T-helper 22 cell (primary cell): ENCODE results near the gene DCBLD1.
"Not testable (repeated sequence)": the region's sequence is repeated elsewhere in the genome, so short reads cannot be mapped to it uniquely, and the experiment has no call there.

Experiments used
- DNase-seq: peaks from one replicate; pipeline ENCODE4 v3.0.0-alpha.2; 2020; ENCODE audit warnings: low read depth

The DCBLD1 gene

DNA sequence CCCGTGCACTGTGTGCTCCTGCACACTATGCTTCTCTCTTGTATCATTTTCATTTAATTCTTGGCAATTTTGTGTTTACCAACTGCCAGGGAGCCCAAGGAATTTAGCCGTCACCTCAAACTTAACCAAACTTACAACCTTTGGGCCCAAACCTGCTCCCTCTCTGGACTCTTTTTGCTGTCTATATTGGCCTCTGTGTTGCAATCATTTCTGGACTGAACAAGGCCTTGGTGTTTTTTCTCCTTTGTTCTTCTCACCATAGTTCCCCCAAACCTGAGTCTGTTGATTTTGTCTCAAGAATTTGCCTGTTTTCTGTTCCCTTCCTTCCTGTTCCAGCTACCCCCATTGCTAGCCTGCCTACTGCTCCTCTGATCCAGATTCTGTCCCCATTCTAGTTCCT lies 19.2 kb downstream of the DCBLD1 start:
- DNase-seq, result no peak

DNA sequence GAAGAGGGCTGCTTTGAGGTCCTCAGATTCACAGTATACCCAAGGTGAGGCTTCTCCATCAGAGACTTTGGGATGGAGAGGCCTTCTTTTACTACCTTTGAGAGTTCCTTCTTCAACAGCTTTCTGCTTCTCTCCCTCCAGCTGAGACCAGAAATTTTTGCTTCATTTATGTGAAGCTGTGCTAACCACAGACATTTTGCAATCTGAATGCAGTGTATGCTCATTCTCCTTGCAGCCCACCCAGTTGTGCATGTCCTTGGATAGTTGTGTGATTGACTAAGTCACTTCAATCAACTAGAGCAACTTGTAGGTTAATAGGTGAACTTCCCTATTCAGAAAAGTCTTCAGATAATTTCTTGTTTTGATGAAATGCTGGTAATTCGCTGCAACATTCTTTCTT lies 20.1 kb downstream of the DCBLD1 start:
- no peak for DNase-seq

DNA sequence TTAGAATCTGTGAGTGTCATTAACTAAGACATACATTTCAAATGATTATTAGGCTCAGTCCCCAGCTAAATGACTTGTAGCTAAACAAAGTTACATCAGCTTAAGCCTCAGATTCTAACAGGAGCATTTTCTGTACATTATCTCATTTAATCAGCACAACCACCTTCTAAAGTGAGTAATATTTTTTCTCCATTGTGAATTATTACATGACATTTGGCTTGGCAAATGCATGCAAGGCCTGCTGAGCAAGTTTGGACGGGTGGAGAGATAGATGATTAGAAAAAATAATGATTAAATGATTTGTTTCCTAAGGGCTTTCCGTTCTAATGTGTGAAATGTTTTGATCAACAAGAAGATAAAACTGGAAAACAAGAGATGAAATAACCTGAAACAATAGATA lies 20.7 kb downstream of the DCBLD1 start:
- no peak for DNase-seq

DNA sequence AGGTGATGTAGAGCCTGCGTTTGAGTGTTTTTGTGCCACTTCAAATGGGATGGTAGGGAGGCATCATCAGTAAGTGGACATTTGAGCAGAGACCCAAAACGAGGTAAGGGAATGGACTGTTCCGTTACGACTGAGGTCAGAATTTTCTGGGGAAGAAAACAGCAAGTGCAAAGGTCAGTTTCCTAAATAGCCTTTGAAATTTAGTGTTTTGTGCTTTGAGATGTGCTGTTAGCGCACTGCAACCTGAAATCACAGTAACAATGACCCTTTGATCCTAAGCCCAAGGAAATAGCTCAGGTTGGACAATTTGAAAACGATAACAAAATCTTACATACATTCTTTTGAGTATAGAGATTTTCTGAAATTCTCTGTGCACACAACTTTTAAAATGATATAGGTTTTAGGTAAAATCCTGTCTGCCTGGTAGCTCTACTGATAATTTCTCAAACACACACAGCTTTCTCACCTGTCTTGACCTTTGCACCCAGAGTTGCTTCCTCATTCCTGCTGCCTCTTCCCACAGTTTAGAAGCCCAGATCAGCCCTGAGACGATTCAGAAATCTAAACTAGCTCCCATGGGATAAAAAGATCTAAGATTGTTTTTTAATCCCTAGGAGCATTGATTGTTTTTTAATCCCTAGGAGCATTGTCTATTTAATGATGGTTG lies 22.1 kb downstream of the DCBLD1 start:
- DNase-seq, result no peak

DNA sequence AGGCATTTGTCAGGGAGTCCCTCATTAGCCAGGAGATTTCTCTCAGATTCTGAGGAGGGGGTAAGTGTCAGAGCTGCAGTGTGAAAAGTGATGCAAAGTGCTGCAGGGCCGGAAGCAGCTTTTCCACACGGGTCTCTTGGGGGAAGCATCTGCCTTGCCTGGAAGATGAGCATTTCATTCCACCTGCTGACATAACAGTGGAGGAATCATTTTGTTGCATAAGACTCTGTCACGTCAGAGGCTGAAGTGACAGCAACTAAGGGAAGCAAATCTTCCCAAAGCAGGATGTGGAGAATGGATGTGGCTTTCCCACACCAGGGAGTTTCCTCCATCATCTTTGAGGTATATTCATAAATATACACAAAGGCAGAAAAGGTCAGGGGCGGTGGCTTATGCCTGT lies 22.8 kb downstream of the DCBLD1 start:
- DNase-seq, result no peak

DNA sequence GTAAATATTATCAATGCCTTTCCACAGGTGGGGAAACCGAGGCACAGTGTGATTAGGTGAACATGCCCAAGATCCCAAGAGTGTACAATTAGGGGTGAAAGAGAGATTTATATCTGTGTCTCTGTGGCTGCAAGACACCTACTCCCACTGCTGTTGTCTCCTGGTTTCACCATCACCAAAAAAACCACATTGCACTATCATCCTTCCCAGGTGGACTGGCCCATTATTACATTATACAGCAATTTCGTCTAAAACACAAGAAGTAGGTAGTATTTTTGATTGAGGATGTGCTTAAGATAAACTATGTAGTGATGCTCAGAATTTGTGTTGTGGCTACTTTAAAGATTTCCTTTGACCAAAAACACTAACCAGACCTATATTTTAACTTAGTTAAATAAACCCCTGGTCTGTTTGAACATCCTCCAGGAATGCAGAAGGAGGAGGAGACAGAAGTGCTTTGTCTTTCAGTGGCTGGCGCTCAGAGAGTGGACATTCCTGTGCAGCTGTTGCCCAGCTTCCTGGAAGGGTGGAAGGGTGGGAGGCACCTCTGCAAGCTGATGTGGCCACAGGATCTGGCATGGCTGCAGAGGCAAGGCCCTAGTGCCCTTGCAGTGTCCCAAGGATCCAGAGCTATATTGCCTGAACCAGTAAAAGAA lies 23.8 kb downstream of the DCBLD1 start:
- no peak for DNase-seq

DNA sequence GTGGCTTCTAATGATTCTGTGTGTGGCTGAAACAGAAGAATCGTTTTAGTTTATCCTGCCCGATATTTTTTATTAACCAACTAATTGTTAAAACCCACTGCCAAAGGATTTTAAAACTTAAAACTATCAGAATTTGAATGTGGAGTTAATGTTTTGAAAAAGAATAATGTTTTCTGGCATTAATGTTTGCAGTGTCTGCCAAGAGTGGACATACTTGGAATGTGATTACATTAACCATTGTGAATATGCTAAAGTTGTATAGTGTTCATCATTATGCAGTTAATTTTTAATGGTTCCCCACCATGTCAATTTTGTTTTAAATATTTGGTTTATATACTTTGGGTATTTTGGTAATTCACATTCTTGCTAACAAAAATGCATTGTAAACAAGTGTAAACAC lies 24.4 kb downstream of the DCBLD1 start:
- DNase-seq, result no peak

DNA sequence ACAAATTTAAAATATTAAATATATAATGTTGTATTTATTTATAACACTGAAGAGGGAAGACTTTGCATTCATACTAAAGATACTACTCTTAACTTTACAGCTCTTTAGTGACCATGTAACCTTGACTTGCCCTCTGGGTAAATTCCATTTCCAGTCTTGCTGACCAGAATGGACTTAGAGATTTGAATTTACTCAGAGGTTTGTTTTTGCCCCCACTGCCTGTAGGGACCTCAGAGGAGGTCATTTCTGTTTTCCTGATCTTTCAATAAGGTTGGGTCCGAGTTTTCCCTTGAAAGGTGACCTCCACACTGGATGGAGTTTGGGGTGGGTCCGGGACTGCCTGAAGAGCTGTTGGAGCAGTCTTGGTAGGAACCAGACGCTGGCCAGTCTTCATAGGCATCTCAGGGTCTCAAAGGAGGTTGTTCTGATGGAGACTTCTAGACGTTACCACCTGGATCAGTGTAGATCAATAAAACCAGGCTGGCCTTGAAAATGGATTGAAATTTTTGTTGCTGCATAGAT lies 26.0 kb downstream of the DCBLD1 start:
- DNase-seq, result no peak

DNA sequence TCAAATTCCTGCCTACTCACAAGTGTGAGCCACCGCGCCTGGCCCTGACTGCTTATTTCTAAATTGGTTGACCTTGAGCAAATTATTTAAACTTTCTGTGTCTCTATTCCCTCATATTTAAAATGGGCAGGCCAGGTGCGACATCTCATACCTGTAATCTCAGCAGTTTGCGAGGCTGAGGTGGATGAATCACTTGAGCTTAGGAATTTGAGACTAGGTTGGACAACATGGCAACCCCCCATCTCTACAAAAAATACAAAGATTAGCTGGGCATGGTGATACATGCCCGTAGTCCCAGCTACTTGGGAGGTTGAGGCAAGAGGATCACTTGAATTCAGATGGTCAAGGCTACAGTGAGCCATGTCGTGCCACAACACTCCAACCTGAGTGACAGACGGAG lies 26.5 kb downstream of the DCBLD1 start:
- DNase-seq, result no peak

DNA sequence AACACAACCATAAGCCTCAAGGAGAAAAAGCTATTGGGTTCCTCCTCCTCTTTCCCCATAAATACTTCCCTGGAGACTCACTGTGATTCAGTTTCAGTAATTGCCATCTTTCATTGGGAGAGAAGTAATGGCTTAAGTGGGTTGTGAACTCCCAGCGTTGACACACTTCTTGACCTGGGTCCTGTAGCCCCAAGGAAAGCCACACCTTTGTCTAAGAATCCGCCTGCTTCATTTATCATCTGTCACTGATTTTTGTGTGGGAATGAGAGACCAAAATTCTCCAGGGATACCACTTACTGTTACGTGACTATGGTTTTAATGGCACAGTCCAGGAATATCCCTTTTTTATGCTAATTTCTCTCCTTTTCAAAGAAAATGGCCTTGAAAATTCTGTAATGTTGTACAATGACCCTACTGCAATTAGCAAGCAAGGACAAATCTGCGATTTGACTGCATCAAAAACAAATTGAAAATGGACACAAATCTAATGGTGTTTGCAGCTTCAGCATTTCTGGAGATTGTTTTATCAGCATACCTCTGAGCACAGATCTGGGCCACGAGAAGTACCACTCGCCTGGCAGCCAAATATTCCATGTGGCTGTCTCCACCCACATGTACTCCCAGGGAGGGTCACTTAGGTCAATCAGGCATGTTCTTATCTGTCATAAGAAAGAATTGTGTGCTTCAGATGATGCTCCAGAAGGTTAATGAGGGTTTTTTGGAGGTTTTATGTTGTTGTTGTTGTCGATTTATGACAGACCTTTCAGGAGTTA lies 29.8 kb downstream of the DCBLD1 start:
- no peak for DNase-seq

DNA sequence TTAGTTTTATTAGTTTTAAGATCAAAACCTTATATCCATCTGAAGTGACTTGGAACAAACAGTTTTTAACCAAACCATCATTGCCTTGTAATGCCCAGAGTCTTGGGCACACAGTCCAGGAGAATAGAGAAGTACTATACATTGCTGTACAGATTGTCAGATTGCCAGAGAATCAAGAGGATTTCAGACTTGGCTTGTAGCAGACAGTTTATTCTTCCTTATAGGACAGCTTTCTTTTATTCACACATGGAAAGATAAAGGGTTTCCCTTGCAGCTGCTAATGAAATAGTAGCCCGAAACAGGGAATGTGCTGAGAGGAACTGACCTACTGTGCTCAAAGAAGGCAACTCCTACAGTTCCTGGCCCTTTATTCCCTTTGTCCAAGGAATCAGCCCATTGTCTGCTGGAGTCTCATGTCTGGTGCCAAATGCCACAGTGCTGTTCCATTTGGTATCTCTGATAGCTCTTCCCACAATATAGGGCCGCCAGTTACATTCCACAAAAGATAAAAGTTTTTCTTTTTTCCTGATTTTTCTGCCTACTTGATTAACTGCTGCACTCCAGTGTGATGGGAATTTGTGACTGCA lies 30.6 kb downstream of the DCBLD1 start:
- DNase-seq, result no peak

DNA sequence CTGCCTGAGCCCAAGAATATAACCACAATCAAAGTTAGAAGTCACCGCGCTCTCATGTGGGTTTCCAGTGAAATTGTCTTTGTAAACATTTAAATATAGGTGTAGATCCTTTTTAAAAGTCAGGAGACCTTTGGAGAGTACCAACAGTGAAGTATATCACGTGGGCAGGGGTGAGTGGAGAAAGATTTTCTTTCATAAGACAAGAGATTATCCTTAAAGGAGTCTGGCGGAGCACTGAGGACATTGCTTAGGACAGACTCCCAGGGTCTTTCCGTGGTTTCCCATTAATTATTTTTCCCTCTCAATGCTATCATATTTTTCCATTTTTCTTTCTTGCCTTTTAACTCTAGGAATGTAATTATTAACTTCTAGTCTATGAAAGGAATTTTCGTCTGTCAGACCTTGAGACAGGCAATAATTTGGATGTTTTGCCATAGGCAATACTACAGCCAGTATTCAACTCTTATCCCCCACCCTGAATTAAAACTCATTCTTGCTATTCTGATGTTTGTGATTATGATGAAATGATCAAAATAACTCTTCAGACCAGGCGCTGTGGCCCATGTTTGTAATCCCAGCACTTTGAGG lies 31.4 kb downstream of the DCBLD1 start:
- DNase-seq, result no peak

DNA sequence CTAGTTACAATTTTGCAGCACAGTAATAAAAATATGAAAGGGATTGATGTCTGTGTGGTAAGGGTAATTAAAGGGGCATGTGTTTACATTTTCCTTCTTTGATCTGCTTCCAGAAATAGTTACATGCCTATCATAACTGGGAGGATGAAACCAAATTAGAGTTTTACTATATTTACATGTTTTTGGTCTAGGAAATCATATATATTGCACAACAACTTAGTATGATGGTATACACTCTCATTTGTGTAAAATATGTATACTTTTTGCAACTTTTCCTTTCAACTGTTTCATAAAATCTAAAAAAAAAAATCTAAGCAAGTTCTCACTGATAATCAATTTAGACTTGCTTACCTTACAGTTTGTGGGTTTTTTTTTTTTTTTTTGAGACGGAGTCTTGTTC lies 32.2 kb downstream of the DCBLD1 start:
- no peak for DNase-seq

DNA sequence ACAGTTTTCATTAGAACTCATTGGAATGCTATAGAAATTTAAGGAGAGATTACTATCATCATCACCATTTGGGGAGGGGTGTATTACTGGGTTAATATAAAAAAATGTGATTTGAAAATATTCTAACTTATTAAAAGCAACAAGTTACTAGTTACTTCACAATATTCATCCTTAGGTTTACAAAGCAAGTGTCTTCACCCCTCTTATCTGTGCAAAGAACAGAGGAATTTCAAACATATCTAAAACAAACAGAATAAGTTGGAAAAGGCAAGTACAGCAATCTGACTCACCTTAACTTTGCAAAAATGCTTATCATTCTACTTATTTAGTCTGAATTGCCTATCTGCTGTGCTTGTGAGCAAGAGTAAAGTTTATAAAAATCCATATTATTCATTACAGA lies 32.9 kb downstream of the DCBLD1 start:
- DNase-seq, result no peak

DNA sequence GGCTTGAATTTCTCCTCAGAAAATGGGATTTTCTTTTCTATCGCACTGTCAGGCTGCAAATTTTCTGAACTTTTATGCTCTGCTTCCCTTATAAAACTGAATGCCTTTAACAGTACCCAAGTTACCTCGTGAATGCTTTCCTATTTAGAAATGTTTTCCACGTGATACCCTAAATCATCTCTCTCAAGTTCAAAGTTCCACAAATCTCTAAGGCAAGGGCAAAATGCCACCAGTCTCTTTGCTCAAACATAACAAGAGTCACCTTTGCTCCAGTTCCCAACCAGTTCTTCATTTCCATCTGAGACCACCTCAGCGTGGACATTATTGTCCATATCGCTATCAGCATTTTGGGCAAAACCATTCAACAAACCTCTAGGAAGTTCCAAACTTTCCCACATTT lies 35.5 kb downstream of the DCBLD1 start:
- not testable (repeated sequence) for DNase-seq

DNA sequence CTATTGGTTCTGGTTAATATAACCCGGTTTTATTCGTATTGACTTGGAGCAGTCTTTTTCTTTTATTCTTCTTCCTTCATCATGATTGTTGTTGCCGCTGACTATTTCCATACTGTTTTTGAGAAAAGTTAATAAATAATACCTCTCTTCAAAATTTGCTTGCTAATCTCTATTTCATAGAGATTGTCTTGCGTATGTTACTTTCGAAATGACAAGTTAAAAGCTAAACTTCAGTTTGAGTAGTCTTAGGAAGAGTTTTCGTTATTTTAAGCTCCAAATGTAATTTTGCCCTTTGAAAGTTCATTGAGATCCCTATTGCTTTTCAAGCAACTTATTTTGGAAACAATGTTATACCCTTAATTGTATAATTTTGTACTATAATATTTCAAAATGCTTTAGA lies 36.4 kb downstream of the DCBLD1 start:
- DNase-seq, result no peak

DNA sequence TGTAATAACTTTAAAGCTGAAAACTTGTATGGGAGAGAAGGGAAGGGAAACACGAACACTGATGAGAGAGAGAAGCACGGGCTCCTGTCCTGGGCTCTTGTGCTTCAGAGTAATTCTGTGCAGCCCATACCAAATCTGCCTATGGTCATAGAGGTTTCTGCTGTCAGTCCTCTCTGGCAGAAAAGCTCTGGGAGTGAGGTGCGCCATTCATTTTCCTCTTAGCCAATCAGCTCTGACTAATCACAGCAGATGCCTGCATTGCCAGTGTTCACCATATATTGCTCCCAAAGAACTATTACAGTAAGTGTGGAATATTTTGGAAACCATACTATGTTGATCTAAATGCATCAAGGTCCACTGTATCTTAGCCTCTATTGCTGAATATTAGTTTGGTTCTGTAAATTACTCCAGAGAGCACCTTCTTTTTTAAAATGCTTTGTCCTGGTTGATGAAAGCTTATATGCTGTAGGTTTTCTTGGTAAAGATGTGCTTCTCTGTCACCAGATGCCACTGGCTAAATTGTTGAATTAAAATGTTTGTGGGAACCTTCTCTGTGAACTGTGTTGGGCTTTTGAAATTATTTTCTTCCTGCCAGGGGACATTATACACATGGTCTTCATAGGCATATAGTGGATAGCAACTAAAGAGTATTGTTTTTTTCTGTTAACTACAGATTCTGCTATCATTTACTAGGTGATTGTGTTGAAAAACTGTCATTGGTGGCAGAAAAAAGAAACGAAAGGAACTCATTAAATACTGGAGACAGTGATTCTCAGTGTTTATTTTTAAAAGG lies 38.3 kb downstream of the DCBLD1 start:
- DNase-seq, result no peak

DNA sequence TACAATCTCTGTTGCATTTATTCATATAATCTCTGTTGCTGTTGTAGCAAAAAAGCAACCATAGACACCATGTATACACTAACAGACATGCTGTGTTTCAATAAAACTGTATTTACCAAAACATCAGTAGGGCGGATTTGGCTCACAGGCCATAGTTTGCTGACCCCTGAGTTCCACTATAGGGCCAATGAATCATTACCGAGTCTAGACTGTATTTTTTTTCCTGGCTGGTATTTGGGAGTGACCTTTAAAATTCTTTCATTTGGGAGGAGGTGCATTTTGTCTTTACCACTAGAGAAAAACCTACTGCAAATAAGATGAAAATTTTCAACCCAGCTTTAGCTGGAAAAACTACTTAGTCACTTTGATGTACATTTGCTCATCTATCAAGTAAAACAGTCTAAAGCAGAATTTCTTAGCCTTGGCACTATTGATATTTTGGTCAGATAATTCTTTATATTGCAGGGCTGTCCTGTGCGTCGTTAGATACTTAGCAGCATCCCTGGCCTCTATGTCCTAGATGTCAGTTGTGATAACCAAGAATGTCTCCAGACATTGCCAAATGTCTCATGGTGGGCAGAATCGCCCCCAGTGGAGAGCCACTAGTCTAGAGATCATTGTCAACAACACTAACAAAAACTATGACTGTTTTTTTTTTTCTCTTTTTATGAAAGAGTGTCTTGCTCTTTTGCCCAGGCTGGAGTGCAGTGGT lies 39.5 kb downstream of the DCBLD1 start:
- no peak for DNase-seq

DNA sequence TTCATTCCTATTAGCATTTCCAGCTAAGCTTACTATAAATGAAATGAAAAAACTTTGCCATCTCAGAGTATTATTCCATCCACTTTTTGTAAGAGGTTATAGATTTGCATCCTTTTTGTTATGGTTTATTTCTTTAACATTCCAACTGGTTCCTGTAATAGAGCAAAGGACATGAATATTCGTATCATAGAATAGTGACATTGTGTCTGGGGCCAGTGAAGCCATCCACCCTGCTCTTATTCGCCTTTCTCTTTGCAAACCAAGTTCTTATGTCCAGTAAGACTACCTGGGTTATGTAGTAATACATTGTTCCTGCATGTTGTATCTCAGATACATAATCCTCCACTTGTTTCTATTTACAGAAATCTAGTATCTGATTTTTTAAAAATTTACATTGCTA lies 43.1 kb downstream of the DCBLD1 start:
- no peak for DNase-seq

DNA sequence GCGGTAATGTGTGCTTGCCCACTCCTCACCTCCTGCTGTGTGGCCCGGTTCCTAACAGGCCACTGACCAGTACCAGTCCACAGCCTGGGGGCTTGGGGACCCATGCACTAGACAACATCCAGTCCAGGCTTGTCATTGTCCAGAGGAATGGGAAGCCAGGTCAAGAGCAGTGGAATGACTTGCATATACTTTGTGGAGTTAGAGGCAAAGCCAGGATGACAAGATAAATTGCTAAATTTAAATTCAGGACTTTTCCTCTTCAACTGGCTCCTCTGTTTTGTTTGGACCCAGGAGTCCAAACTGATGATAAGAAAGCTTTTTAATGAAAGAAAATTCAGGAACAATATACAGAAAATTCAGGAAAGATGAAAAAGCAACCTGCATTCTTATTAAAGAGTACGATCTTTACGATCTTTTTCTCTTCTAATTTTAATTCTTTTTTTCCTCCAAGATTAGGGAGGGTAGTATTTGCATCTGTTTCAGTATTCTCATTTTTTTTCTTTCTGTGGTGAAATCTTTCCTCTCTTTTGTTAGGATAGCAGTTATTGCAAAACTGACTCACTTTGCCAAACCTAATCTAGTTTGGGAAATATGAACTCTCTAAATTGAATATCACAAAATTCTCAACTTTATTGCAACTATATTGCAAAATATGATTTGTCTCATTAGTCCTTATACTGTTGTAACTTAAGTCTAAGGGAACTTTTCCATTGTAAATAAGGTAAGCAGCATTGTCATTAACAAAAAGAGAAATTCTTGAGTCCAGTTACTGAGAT lies 48.2 kb downstream of the DCBLD1 start:
- DNase-seq, result no peak
